Prostate gland (tissue), 2 donors: ENCODE results near the gene NLRP8. TPM values are rescaled to one million over a fixed set of nuclear protein-coding genes. Genes with fewer than 3 reads are reported as not detected.

Source experiments
- DNase-seq: peaks from one replicate; pipeline ENCODE4 v3.0.0-alpha.2; 2019; ENCODE audit warnings: low spot score
- H3K27ac ChIP-seq, 2 donors: fragments of 200-600 bp; sonication (generic); 2 replicates each; pipeline ENCODE4 v1.5.1; 2017 to 2019
- H3K27me3 ChIP-seq: fragments of 200-600 bp; sonication (generic); replicated peaks from 2 replicates; pipeline ENCODE4 v1.5.1; 2019; ENCODE audit not compliant: insufficient read depth
- H3K36me3 ChIP-seq, 2 donors: fragments of 200-600 bp; sonication (generic); 1 replicate in 1 of 2; 2 replicates in 1 of 2; pipeline versions ENCODE4 v1.5.1 to v1.8.1; 2017 to 2019
- H3K4me1 ChIP-seq: fragments of 200-600 bp; sonication (generic); replicated peaks from 2 replicates; pipeline ENCODE4 v1.5.1; 2019
- H3K4me3 ChIP-seq, 2 donors: fragments of 200-600 bp; sonication (generic); 2 replicates each; pipeline ENCODE4 v1.5.1; 2017 to 2019
- H3K9me3 ChIP-seq: fragments of 200-600 bp; sonication (generic); 2 replicates; pipeline ENCODE4 v1.5.1; 2017
- CTCF ChIP-seq, 4 experiments: fragments of 200-600 bp in 2 of 4; fragments of 450-650 bp in 2 of 4; sonication (generic) in 2 of 4; IDR thresholded peaks; 1 replicate in 3 of 4; 2 replicates in 1 of 4; pipeline ENCODE4 v1.5.1; 2016 to 2019; ENCODE audit warnings: antibody characterized with exemption in 4 of 4, mild to moderate bottlenecking in 2 of 4, moderate library complexity in 2 of 4
- POLR2A ChIP-seq: fragments of 450-650 bp; IDR thresholded peaks from one replicate; pipeline ENCODE4 v1.6.1; 2016; ENCODE audit warnings: antibody characterized with exemption, mild to moderate bottlenecking
- POLR2AphosphoS5 ChIP-seq: sonication (generic); formaldehyde crosslinking; IDR thresholded peaks from one replicate; pipeline ENCODE4 v1.6.1; 2017; ENCODE audit warnings: antibody characterized with exemption
- WGBS: methylation state at CpG from one replicate; pipeline ENCODE4 v1.1.5; 2018; 5-methylcytosine and 5-hydroxymethylcytosine counted together
- intact Hi-C: fragments of 100-400 bp; cut with DNase I; formaldehyde crosslinking; loops from one replicate; pipeline ENCODE4 v1.14.2; 2022
- total RNA-seq, 2 donors: library from RNA; depleted of rRNA; stranded (reverse); fragments of >200 nt; gene quantifications; one replicate each; pipeline ENCODE4 v1.1.0, GENCODE V29; 2016

NLRP8 gene
- total RNA-seq, 2 donors from 2014 or later = 0.05 to 0.51 TPM

GRCh38 chr19:55907746-55908145 lies 39.9 kb upstream of the NLRP8 start:
- TF ChIP-seq CTCF (IDR thresholded peaks at IDR 0.05) (no peak), POLR2A (no peak), POLR2AphosphoS5 (no peak)
- Histone ChIP-seq H3K9me3 (no peaks in the 10 kb centered on the region), H3K4me1 (no peaks in the 10 kb centered on the region), H3K27ac (no peak overlapping the region), H3K27me3 (no peaks in the 10 kb centered on the region), H3K4me3 (no peak overlapping the region), H3K36me3 (no peaks in the 10 kb centered on the region)
- intact Hi-C loops = no loop called here
- no peak for DNase-seq
- WGBS = 90% methylated on average over 3 of the region's 3 CpGs

- Histone ChIP-seq H3K27ac (no peak overlapping the region), H3K4me1 (no peaks in the 10 kb centered on the region), H3K9me3 (no peaks in the 10 kb centered on the region), H3K4me3 (no peak overlapping the region), H3K27me3 (no peaks in the 10 kb centered on the region), H3K36me3 (no peaks in the 10 kb centered on the region)
- 48% methylated on average over 2 of the region's 2 CpGs for WGBS
- intact Hi-C loops = no loop called here
- no peak for DNase-seq
- TF ChIP-seq POLR2A (no peak), CTCF (IDR thresholded peaks at IDR 0.05) (no peak), POLR2AphosphoS5 (no peak)
Observed at GRCh38 chr19:55909801-55910200, 37.8 kb upstream of the NLRP8 start.

- no peak for DNase-seq
- Histone ChIP-seq H3K4me1 (no peaks in the 10 kb centered on the region), H3K36me3 (no peaks in the 10 kb centered on the region), H3K27ac (no peak overlapping the region), H3K27me3 (no peaks in the 10 kb centered on the region), H3K9me3 (no peaks in the 10 kb centered on the region), H3K4me3 (no peak overlapping the region)
- WGBS = 89% methylated on average over 7 of the region's 7 CpGs
- TF ChIP-seq CTCF (IDR thresholded peaks at IDR 0.05) (no peak), POLR2AphosphoS5 (no peak), POLR2A (no peak)
- intact Hi-C loops = no loop called here
Observed at GRCh38 chr19:55912916-55913315, 34.7 kb upstream of the NLRP8 start.

GRCh38 chr19:55913643-55914268 lies 33.9 kb upstream of the NLRP8 start:
- H3K27me3 ChIP-seq = no peaks in the 10 kb centered on the region
- no peaks in the 10 kb centered on the region for H3K9me3 ChIP-seq
- no peaks in the 10 kb centered on the region for H3K4me1 ChIP-seq
- DNase-seq = no peak
- H3K27ac ChIP-seq = no peak overlapping the region
- TF ChIP-seq POLR2AphosphoS5 (no peak), CTCF (IDR thresholded peaks at IDR 0.05) (no peak), POLR2A (no peak)
- H3K4me3 ChIP-seq = no peak overlapping the region
- no peaks in the 10 kb centered on the region for H3K36me3 ChIP-seq
- intact Hi-C loops = no loop called here
- 48% methylated on average over 9 of the region's 9 CpGs for WGBS

- Histone ChIP-seq H3K27me3 (no peaks in the 10 kb centered on the region), H3K4me3 (no peak overlapping the region), H3K9me3 (no peaks in the 10 kb centered on the region), H3K27ac (no peak overlapping the region), H3K36me3 (no peaks in the 10 kb centered on the region), H3K4me1 (no peaks in the 10 kb centered on the region)
- 80% methylated on average over 5 of the region's 5 CpGs for WGBS
- intact Hi-C loops = no loop called here
- DNase-seq = no peak
- TF ChIP-seq POLR2AphosphoS5 = no peak
- no peak for TF ChIP-seq POLR2A
- TF ChIP-seq CTCF (IDR thresholded peaks at IDR 0.05) = no peak
Observed at GRCh38 chr19:55923556-55923955, 24.1 kb upstream of the NLRP8 start.
